SK-N-SH treated with all-trans-retinoic acid at 6 μM for 48 hours (cell line): Measurements from ENCODE around the gene AVEN.

Experiments
- ZFP30 ChIP-seq: fragments of 450-650 bp; formaldehyde crosslinking; IDR thresholded peaks from 2 replicates; pipeline ENCODE4 v1.5.0; 2022; ENCODE audit warnings: mild to moderate bottlenecking, moderate library complexity
- TF ChIP-seq, protein P1 (sequence below): fragments of 250-450 bp; sonication (Bioruptor Pico); IDR thresholded peaks from 2 replicates; pipeline ENCODE4 v1.8.0; 2020; ENCODE audit warnings: mild to moderate bottlenecking, moderate library complexity, borderline replicate concordance

DNA sequence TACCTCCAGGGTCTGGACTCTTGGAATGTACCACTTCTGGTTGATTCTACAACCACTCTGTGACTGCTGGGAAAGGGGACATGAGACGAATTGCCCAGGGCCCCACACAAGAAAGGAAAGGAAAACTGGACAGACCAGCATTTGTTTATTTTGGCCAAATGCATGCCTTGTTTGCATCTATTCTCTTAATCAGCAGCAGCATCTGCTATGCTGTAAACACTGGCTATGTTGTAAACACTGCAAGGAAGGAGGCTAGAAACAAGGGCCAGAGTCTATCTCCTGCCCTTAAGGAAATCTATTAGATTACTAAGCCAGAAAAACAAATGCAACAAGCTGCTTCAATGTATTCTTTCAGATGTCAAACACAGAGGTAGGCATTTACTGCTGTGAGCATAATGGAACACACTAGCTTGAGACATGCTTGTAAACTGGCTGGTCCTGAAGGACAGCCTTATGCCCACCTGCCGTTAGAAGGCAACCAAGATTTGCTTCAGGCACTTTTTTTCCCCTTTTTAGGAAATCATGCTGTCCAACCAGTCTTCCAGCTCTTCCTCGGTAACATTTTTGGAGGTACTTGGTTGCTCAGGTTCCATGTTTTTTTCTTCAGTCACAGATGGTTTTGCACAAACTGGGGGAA is 172.8 kb downstream of the AVEN start:
- TF ChIP-seq ZFP30, result no peak
- TF ChIP-seq, protein P1, sequence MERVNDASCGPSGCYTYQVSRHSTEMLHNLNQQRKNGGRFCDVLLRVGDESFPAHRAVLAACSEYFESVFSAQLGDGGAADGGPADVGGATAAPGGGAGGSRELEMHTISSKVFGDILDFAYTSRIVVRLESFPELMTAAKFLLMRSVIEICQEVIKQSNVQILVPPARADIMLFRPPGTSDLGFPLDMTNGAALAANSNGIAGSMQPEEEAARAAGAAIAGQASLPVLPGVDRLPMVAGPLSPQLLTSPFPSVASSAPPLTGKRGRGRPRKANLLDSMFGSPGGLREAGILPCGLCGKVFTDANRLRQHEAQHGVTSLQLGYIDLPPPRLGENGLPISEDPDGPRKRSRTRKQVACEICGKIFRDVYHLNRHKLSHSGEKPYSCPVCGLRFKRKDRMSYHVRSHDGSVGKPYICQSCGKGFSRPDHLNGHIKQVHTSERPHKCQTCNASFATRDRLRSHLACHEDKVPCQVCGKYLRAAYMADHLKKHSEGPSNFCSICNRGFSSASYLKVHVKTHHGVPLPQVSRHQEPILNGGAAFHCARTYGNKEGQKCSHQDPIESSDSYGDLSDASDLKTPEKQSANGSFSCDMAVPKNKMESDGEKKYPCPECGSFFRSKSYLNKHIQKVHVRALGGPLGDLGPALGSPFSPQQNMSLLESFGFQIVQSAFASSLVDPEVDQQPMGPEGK (CRISPR knock-in tag), result no peak
